Effector memory CD4-positive, alpha-beta T cell (primary cell): Measurements from ENCODE around the gene FANCC.

Experiments used
- DNase-seq, 3 donors: peaks; one replicate each; pipeline ENCODE4 v3.0.0-alpha.2; 2020
- H3K27ac ChIP-seq: 2 replicates; pipeline ENCODE4 v1.7.0; 2013; ENCODE audit warnings: mild to moderate bottlenecking, low read length, moderate library complexity; ENCODE audit not compliant: insufficient read depth, poor library complexity, severe bottlenecking
- H3K27me3 ChIP-seq: replicated peaks from 2 replicates; pipeline ENCODE4 v1.7.0; 2013; ENCODE audit warnings: mild to moderate bottlenecking, low read length; ENCODE audit not compliant: insufficient read depth, control insufficient read depth, poor library complexity, severe bottlenecking
- H3K36me3 ChIP-seq: 2 replicates; pipeline ENCODE4 v1.7.0; 2013; ENCODE audit warnings: mild to moderate bottlenecking, low read length, moderate library complexity; ENCODE audit not compliant: control insufficient read depth, insufficient read depth
- H3K4me1 ChIP-seq: 2 replicates; pipeline ENCODE4 v1.7.0; 2013; ENCODE audit warnings: low read length, mild to moderate bottlenecking; ENCODE audit not compliant: control insufficient read depth, insufficient read depth, poor library complexity, severe bottlenecking
- H3K4me3 ChIP-seq: 2 replicates; pipeline ENCODE4 v1.7.0; 2013; ENCODE audit warnings: low read length, low read depth, mild to moderate bottlenecking; ENCODE audit not compliant: insufficient read depth, poor library complexity, severe bottlenecking
- H3K9me3 ChIP-seq: 2 replicates; pipeline ENCODE4 v1.7.0; 2013; ENCODE audit warnings: mild to moderate bottlenecking, low read length, moderate library complexity; ENCODE audit not compliant: control insufficient read depth

FANCC gene

GRCh38 chr9:95107001-95107749, 210.3 kb downstream of the FANCC start:
- Histone ChIP-seq H3K4me1 (no peaks in the 10 kb centered on the region), H3K27ac (no peak overlapping the region), H3K36me3 (no peaks in the 10 kb centered on the region), H3K4me3 (no peak overlapping the region), H3K9me3 (no peaks in the 10 kb centered on the region), H3K27me3 (no peaks in the 10 kb centered on the region)
- no peak for DNase-seq

- DNase-seq = no peak
- H3K27ac ChIP-seq = no peak overlapping the region
These were observed 211.8 kb downstream of the FANCC start for GRCh38 chr9:95105519-95106287.

GRCh38 chr9:95104980-95105379, 212.5 kb downstream of the FANCC start:
- H3K36me3 ChIP-seq = no peaks in the 10 kb centered on the region
- no peaks in the 10 kb centered on the region for H3K4me1 ChIP-seq
- H3K27me3 ChIP-seq = no peaks in the 10 kb centered on the region
- no peak overlapping the region for H3K4me3 ChIP-seq
- no peaks in the 10 kb centered on the region for H3K9me3 ChIP-seq
- DNase-seq = no peak
- H3K27ac ChIP-seq = no peak overlapping the region

More at GRCh38 chr9:95105519-95106287, 211.8 kb downstream of the FANCC start:
- no peaks in the 10 kb centered on the region for H3K9me3 ChIP-seq
- no peak overlapping the region for H3K4me3 ChIP-seq
- no peaks in the 10 kb centered on the region for H3K4me1 ChIP-seq
- H3K27me3 ChIP-seq = no peaks in the 10 kb centered on the region
- H3K36me3 ChIP-seq = no peaks in the 10 kb centered on the region

- Histone ChIP-seq H3K4me1 (no peaks in the 10 kb centered on the region), H3K27me3 (no peaks in the 10 kb centered on the region), H3K36me3 (no peaks in the 10 kb centered on the region), H3K9me3 (no peaks in the 10 kb centered on the region), H3K4me3 (no peak overlapping the region), H3K27ac (no peak overlapping the region)
- no peak for DNase-seq
These were observed 212.9 kb downstream of the FANCC start for GRCh38 chr9:95104581-95104960.

- no peaks in the 10 kb centered on the region for H3K9me3 ChIP-seq
- no peak overlapping the region for H3K27ac ChIP-seq
- H3K4me3 ChIP-seq = no peak overlapping the region
- no peaks in the 10 kb centered on the region for H3K4me1 ChIP-seq
- no peak for DNase-seq
- no peaks in the 10 kb centered on the region for H3K36me3 ChIP-seq
- no peaks in the 10 kb centered on the region for H3K27me3 ChIP-seq
These were observed 213.5 kb downstream of the FANCC start for GRCh38 chr9:95103871-95104580.

- Histone ChIP-seq H3K36me3 (no peaks in the 10 kb centered on the region), H3K27me3 (no peaks in the 10 kb centered on the region), H3K9me3 (no peaks in the 10 kb centered on the region), H3K27ac (no peak overlapping the region), H3K4me3 (no peak overlapping the region), H3K4me1 (no peaks in the 10 kb centered on the region)
- DNase-seq = no peak
These were observed 214.2 kb downstream of the FANCC start for GRCh38 chr9:95103281-95103771.

GRCh38 chr9:95102572-95102971, 214.9 kb downstream of the FANCC start:
- Histone ChIP-seq H3K27ac (no peak overlapping the region), H3K4me1 (no peaks in the 10 kb centered on the region), H3K9me3 (no peaks in the 10 kb centered on the region), H3K36me3 (no peaks in the 10 kb centered on the region), H3K4me3 (no peak overlapping the region), H3K27me3 (no peaks in the 10 kb centered on the region)
- no peak for DNase-seq

- no peaks in the 10 kb centered on the region for H3K36me3 ChIP-seq
- H3K27me3 ChIP-seq = no peaks in the 10 kb centered on the region
- H3K4me3 ChIP-seq = no peak overlapping the region
- DNase-seq = no peak
- H3K9me3 ChIP-seq = no peaks in the 10 kb centered on the region
- no peaks in the 10 kb centered on the region for H3K4me1 ChIP-seq
- H3K27ac ChIP-seq = no peak overlapping the region
These were observed 215.5 kb downstream of the FANCC start for GRCh38 chr9:95102001-95102433.

GRCh38 chr9:95101326-95101725, 216.2 kb downstream of the FANCC start:
- no peak overlapping the region for H3K27ac ChIP-seq
- H3K4me3 ChIP-seq = no peak overlapping the region
- no peaks in the 10 kb centered on the region for H3K36me3 ChIP-seq
- DNase-seq = no peak
- H3K4me1 ChIP-seq = no peaks in the 10 kb centered on the region
- H3K9me3 ChIP-seq = no peaks in the 10 kb centered on the region
- H3K27me3 ChIP-seq = no peaks in the 10 kb centered on the region
